ENCODE data around the gene B3GALT5. TPM values are rescaled to one million over a fixed set of nuclear protein-coding genes. Genes with fewer than 3 reads are reported as not detected.

The B3GALT5 gene
- total RNA-seq: not detected in 2 replicates

GRCh38 chr21:39612233-39613040 lies at the start of gene B3GALT5:
B3GALT5 (plus strand) TSS chr21:39612940; CDS start chr21:39660560, 47,620 bp downstream.

Other genes starting within 250 kb of the B3GALT5 start
- 1.2 and 1.5 TPM in 2 replicates for gene LCA5L, start 167.2 kb upstream of the B3GALT5 start, total RNA-seq
- 0.98 and 1.8 TPM in 2 replicates for gene SH3BGR, start 161.0 kb upstream of the B3GALT5 start, total RNA-seq
- gene IGSF5, start 132.2 kb downstream of the B3GALT5 start, total RNA-seq: not detected in 2 replicates

Data from subcutaneous preadipocyte (primary cell).